PC-9 (cell line): Measurements from ENCODE around the gene SHE. TPM values are rescaled to one million over a fixed set of nuclear protein-coding genes. Genes with fewer than 3 reads are reported as not detected.

Experiments
- BruUV-seq: library from RNA; stranded (reverse); fragments of 400-500 nt; replicated peaks from 2 replicates; lab custom pipeline; 2021; lab: Mats Ljungman, UMichigan
- CTCF ChIA-PET: fragments of 300-600 bp; sonication (Branson Sonifier 250); formaldehyde crosslinking; loops from one replicate; lab custom pipeline; 2022; ENCODE audit warnings: antibody characterized with exemption; lab: Charles Lee
- POLR2A ChIA-PET: fragments of 300-600 bp; sonication (Branson Sonifier 250); formaldehyde crosslinking; loops from one replicate; lab custom pipeline; 2022; ENCODE audit warnings: antibody characterized with exemption; ENCODE audit not compliant: unreplicated experiment; lab: Charles Lee
- DNase-seq, 2 experiments: peaks; one replicate each; pipeline versions ENCODE4 v3.0.0 to v3.0.0-alpha.2; 2015 to 2022; ENCODE audit warnings: mixed read lengths in 1 of 2
- H2AFZ ChIP-seq: fragments of 200-600 bp; sonication (generic); 2 replicates; pipeline ENCODE4 v1.8.1; 2017; ENCODE audit warnings: antibody characterized with exemption
- H3F3A ChIP-seq: fragments of 200-600 bp; sonication (generic); 2 replicates; pipeline ENCODE4 v1.8.1; 2017; ENCODE audit warnings: antibody characterized with exemption, mild to moderate bottlenecking, low read depth; ENCODE audit not compliant: insufficient read depth
- H3K27ac ChIP-seq: fragments of 200-600 bp; sonication (generic); 2 replicates; pipeline ENCODE4 v1.6.1; 2016; ENCODE audit warnings: mixed run types
- H3K27me3 ChIP-seq: fragments of 200-600 bp; sonication (generic); 2 replicates; pipeline ENCODE4 v1.6.1; 2016; ENCODE audit warnings: low read depth, mixed run types; ENCODE audit not compliant: insufficient read depth
- H3K36me3 ChIP-seq: fragments of 200-600 bp; sonication (generic); 2 replicates; pipeline ENCODE4 v1.6.1; 2016; ENCODE audit warnings: low read depth, mixed run types
- H3K4me1 ChIP-seq: fragments of 200-600 bp; sonication (generic); replicated peaks from 2 replicates; pipeline ENCODE4 v1.6.1; 2016; ENCODE audit warnings: mixed run types; ENCODE audit not compliant: insufficient read depth
- H3K4me2 ChIP-seq: fragments of 200-600 bp; sonication (generic); 2 replicates; pipeline ENCODE4 v1.6.1; 2017; ENCODE audit warnings: mixed run types
- H3K4me3 ChIP-seq: fragments of 200-600 bp; sonication (generic); 2 replicates; pipeline ENCODE4 v1.6.1; 2016; ENCODE audit warnings: mixed run types
- H3K79me2 ChIP-seq: fragments of 200-600 bp; sonication (generic); 2 replicates; pipeline ENCODE4 v1.6.1; 2017; ENCODE audit warnings: low read depth, mixed run types
- H3K9me2 ChIP-seq: fragments of 200-600 bp; sonication (generic); 2 replicates; pipeline ENCODE4 v1.8.1; 2017; ENCODE audit warnings: mild to moderate bottlenecking; ENCODE audit not compliant: insufficient read depth
- H3K9me3 ChIP-seq: fragments of 200-600 bp; sonication (generic); 2 replicates; pipeline ENCODE4 v1.8.1; 2016; ENCODE audit warnings: low read depth; ENCODE audit not compliant: insufficient read depth
- H4K20me1 ChIP-seq: fragments of 200-600 bp; sonication (generic); 2 replicates; pipeline ENCODE4 v1.8.1; 2017; ENCODE audit not compliant: insufficient read depth
- EZH2 ChIP-seq: fragments of 200-600 bp; sonication (generic); IDR thresholded peaks from 2 replicates; pipeline ENCODE4 v1.8.0; 2017; ENCODE audit warnings: antibody characterized with exemption, low read depth
- intact Hi-C: fragments of 100-400 bp; cut with micrococcal nuclease; formaldehyde crosslinking; loops from one replicate; pipeline ENCODE4 v1.10.0; 2022; ENCODE audit not compliant: unreplicated experiment
- total RNA-seq: library from RNA; stranded (reverse); gene quantifications from 2 replicates; pipeline ENCODE4 v1.2.3, GENCODE V29; 2021
- TF ChIP-seq, protein P1 (sequence below): fragments of 200-600 bp; sonication (generic); conservative IDR thresholded peaks from 2 replicates; pipeline ENCODE4 v1.6.1; 2017; ENCODE audit warnings: mixed run types, antibody characterized with exemption, mild to moderate bottlenecking, moderate library complexity

SHE gene
- total RNA-seq, 1 experiment from 2014 or later, result not detected

DNA sequence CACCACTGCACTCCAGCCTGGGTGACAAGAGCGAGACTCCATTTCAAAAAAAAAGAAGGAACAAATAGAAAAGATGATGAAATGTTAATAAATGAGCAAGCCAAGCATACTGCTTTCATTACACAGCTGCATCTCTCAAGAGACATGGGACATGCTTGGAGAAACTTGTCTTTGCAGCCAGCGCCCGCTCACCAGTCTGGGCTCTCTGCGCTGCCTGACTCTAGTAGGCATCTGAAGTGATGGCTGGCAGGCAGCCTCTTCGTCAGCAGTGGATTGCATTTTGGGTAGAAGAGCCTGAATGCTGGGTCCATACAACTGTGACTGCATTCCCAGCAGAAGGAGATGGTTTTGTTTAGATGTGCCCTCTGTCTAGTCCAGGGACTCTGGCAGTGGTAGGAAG is 49.1 kb downstream of the SHE start:
- TF ChIP-seq, protein P1, sequence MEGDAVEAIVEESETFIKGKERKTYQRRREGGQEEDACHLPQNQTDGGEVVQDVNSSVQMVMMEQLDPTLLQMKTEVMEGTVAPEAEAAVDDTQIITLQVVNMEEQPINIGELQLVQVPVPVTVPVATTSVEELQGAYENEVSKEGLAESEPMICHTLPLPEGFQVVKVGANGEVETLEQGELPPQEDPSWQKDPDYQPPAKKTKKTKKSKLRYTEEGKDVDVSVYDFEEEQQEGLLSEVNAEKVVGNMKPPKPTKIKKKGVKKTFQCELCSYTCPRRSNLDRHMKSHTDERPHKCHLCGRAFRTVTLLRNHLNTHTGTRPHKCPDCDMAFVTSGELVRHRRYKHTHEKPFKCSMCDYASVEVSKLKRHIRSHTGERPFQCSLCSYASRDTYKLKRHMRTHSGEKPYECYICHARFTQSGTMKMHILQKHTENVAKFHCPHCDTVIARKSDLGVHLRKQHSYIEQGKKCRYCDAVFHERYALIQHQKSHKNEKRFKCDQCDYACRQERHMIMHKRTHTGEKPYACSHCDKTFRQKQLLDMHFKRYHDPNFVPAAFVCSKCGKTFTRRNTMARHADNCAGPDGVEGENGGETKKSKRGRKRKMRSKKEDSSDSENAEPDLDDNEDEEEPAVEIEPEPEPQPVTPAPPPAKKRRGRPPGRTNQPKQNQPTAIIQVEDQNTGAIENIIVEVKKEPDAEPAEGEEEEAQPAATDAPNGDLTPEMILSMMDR, result no peak
- TF ChIP-seq EZH2, result no peak
- H3F3A ChIP-seq, result no peaks in the 10 kb centered on the region
- H3K27ac ChIP-seq, result no peak overlapping the region
- no peaks in the 10 kb centered on the region for H3K27me3 ChIP-seq
- no peaks in the 10 kb centered on the region for H3K9me3 ChIP-seq
- DNase-seq, result no peak
- no peaks in the 10 kb centered on the region for H3K9me2 ChIP-seq
- H2AFZ ChIP-seq, result no peak overlapping the region
- peaks cover 7% of the 10 kb centered on the region; the same call in 1 of the 2 replicates for H3K4me1 ChIP-seq
- ChIA-PET POLR2A (no interaction called here), CTCF (no interaction called here)
- H3K79me2 ChIP-seq, result no peaks in the 10 kb centered on the region
- no peak overlapping the region for H3K4me2 ChIP-seq
- intact Hi-C loops, result no loop called here
- BruUV-seq, result no TSS peak
- no peak overlapping the region for H3K4me3 ChIP-seq
- no peaks in the 10 kb centered on the region for H3K36me3 ChIP-seq
- H4K20me1 ChIP-seq, result no peaks in the 10 kb centered on the region

DNA sequence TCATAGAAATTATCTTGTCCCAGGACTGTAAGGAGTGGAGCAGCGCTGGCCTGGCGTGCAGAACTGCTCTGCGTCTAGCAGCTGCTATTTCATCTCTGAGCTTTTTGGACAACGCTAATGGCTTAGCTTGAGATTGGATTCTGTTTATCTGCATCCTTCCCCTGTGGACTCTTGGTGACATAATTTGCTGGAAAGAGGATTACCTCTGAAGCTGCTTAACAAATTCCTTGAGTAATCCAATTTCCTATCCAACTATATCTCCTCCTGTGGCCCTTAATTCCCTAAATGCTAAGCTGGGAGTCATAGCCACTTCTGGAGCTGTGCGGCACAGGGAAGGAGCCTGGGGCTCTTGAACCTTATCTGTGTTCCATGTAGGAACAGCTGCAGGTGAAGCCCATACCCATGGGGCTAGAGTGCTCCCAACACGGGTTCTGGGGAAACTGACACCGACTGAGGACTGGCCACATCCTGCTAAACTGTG is 53.8 kb downstream of the SHE start:
- DNase-seq, result no peak
- Histone ChIP-seq H3K36me3 (no peaks in the 10 kb centered on the region), H3F3A (no peaks in the 10 kb centered on the region), H2AFZ (no peak overlapping the region), H3K4me3 (no peak overlapping the region), H3K4me2 (no peak overlapping the region), H3K4me1 (peaks cover 1% of the 10 kb centered on the region; the same call in 1 of the 2 replicates), H3K9me3 (no peaks in the 10 kb centered on the region), H3K9me2 (no peaks in the 10 kb centered on the region), H3K79me2 (no peaks in the 10 kb centered on the region), H3K27ac (no peak overlapping the region), H4K20me1 (no peaks in the 10 kb centered on the region), H3K27me3 (no peaks in the 10 kb centered on the region)
- POLR2A ChIA-PET, result no interaction called here
- CTCF ChIA-PET, result no interaction called here
- BruUV-seq, result no TSS peak
- intact Hi-C loops, result no loop called here
- no peak for TF ChIP-seq EZH2

DNA sequence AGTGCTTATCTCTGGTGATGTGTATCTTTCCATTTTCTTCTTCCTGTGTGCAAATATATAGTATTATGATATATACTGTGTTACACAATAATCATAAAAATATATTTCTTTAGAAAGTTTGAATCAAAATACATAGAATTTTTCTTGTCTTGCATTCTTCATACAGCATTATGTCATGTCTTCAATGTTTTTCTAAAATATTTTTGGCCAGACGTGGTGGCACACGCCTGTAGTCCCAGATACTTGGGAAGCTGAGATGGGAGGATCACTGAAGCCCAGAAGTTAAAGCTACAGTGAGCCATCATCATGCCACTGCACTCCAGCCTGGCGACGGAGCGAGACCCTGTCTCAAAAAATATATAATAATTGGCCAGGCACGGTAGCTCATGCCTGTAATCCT is 55.4 kb downstream of the SHE start:
- Histone ChIP-seq H3K4me2 (no peak overlapping the region), H3K4me1 (peaks cover 5% of the 10 kb centered on the region; the same call in 1 of the 2 replicates), H3K4me3 (no peak overlapping the region), H2AFZ (no peak overlapping the region), H4K20me1 (no peaks in the 10 kb centered on the region), H3K36me3 (no peaks in the 10 kb centered on the region), H3K9me2 (no peaks in the 10 kb centered on the region), H3K27ac (no peak overlapping the region), H3F3A (no peaks in the 10 kb centered on the region), H3K79me2 (no peaks in the 10 kb centered on the region), H3K27me3 (no peaks in the 10 kb centered on the region), H3K9me3 (no peaks in the 10 kb centered on the region)
- TF ChIP-seq, protein P1, result no peak
- TF ChIP-seq EZH2, result no peak
- ChIA-PET CTCF (no interaction called here), POLR2A (no interaction called here)
- BruUV-seq, result no TSS peak
- DNase-seq, result no peak
- intact Hi-C loops, result no loop called here

DNA sequence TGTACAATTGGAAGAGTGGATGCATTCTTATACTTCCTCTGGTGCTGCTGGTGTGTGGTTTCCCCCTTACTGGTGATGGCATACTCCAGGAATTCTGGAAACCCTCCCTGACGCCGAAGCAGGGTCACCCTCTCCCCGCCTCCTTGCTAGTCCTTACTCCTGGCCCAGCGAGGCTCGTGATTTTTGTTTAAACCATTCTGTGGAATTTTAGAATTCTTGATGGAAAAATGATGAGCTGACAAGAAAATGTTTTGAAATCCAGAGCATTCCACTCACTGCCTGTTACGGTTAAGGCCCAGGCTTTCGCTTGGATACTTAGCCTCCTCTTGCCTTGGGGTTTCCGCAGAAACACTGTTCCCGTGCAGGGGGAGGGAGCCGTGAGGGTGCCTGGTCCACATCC is 55.9 kb downstream of the SHE start:
- Histone ChIP-seq H3K4me2 (no peak overlapping the region), H3K27ac (no peak overlapping the region), H2AFZ (no peak overlapping the region), H3K4me3 (no peak overlapping the region), H3K79me2 (no peaks in the 10 kb centered on the region), H3K27me3 (no peaks in the 10 kb centered on the region), H3K9me3 (no peaks in the 10 kb centered on the region), H3F3A (no peaks in the 10 kb centered on the region), H3K9me2 (no peaks in the 10 kb centered on the region), H3K4me1 (peaks cover 5% of the 10 kb centered on the region; the same call in 1 of the 2 replicates), H4K20me1 (no peaks in the 10 kb centered on the region), H3K36me3 (no peaks in the 10 kb centered on the region)
- CTCF ChIA-PET, result no interaction called here
- no peak for DNase-seq
- intact Hi-C loops, result no loop called here
- no TSS peak for BruUV-seq
- POLR2A ChIA-PET, result no interaction called here
- TF ChIP-seq, protein P1, result no peak
- no peak for TF ChIP-seq EZH2
